Stimulated activated CD4-positive, alpha-beta T cell treated with anti-CD3 and anti-CD28 coated beads, TNF-alpha, amount 100 ng/mL, for 4 hours (primary cell): Measurements from ENCODE around the gene ACACB.

Source experiments
- DNase-seq, 3 experiments: peaks; one replicate each; pipeline ENCODE4 v3.0.0-alpha.2; 2020; ENCODE audit warnings: low read depth in 3 of 3

ACACB gene

GRCh38 chr12:109277899-109278762 is 161.7 kb downstream of the ACACB start:
- no peak for DNase-seq

GRCh38 chr12:109278912-109279311 is 162.5 kb downstream of the ACACB start:
- no peak for DNase-seq

GRCh38 chr12:109279525-109279924 is 163.1 kb downstream of the ACACB start:
- DNase-seq, result no peak

- no peak for DNase-seq
Measured at GRCh38 chr12:109281452-109281851, 165.1 kb downstream of the ACACB start.

- no peak for DNase-seq
Measured at GRCh38 chr12:109284392-109284791, 168.0 kb downstream of the ACACB start.

- DNase-seq, result no peak
Measured at GRCh38 chr12:109286252-109286651, 169.9 kb downstream of the ACACB start.

- no peak for DNase-seq
Measured at GRCh38 chr12:109286652-109287051, 170.3 kb downstream of the ACACB start.

GRCh38 chr12:109287181-109287580 is 170.8 kb downstream of the ACACB start:
- DNase-seq, result no peak

- DNase-seq, result no peak
Measured at GRCh38 chr12:109287811-109288469, 171.6 kb downstream of the ACACB start.

- DNase-seq, result no peak
Measured at GRCh38 chr12:109288571-109288970, 172.2 kb downstream of the ACACB start.

- no peak for DNase-seq
Measured at GRCh38 chr12:109289004-109289403, 172.6 kb downstream of the ACACB start.

GRCh38 chr12:109289551-109289950 is 173.2 kb downstream of the ACACB start:
- no peak for DNase-seq

- no peak for DNase-seq
Measured at GRCh38 chr12:109290061-109290460, 173.7 kb downstream of the ACACB start.

GRCh38 chr12:109291117-109291516 is 174.7 kb downstream of the ACACB start:
- no peak for DNase-seq

GRCh38 chr12:109291521-109292341 is 175.3 kb downstream of the ACACB start:
- DNase-seq, result no peak

GRCh38 chr12:109292342-109292711 is 175.9 kb downstream of the ACACB start:
- no peak for DNase-seq

- no peak for DNase-seq
Measured at GRCh38 chr12:109293106-109293505, 176.7 kb downstream of the ACACB start.

- DNase-seq, result no peak
Measured at GRCh38 chr12:109294286-109294796, 178.0 kb downstream of the ACACB start.

- DNase-seq, result no peak
Measured at GRCh38 chr12:109295764-109296425, 179.5 kb downstream of the ACACB start.

GRCh38 chr12:109296431-109296830 is 180.0 kb downstream of the ACACB start:
- no peak for DNase-seq

GRCh38 chr12:109299849-109300248 is 183.5 kb downstream of the ACACB start:
- no peak for DNase-seq
